GM19240 (cell line): ENCODE data around the gene HES6.

Source experiments
- DNase-seq: peaks from one replicate; pipeline ENCODE4 v3.0.0; 2011; ENCODE audit warnings: low spot score; ENCODE audit not compliant: insufficient read length

HES6 gene

DNA sequence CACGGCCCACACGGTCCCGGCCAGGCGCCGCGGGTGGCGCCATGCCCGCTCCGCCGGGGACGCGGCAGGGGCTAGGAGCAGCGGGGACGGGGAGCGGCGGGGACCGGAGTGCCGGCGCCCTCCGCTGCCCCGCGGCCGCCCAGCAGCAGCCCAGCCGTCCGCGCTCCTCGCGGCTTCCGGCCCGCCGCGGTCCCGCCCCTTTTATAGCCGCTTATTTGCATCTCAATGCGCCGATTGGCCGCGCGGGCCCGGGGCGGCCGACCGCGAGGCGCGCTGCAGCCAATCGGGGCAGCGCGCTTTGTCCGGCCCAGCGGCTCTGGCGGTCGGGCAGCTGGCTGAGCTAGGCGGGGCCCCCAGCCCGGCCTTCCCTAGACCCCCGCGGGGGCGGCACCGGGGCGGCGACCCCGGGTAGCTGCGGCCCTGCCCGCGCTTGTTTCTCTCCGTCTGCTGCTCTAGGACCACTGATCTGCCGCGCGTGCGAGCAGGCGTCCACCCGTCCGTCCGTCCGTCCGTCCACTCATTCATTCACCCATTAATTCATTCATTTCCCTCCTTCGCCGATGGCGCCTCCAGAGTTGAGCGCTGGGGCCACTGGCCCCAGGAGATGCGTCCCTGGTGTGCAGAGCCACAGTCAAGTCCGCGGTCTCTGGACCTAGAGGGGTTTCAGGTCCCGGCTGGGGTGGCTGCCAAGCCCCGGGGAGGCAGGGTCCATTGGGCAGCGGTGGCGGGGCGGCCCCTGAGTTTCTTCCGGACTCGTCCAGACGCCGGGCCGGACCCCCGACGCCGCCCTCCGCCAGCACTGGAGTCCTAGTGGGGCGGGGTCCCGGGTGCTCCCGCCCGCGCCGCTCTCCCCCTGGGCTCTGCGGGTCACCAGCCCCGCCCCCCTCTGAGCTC is at the start of gene HES6:
Gene HES6, minus strand, starts transcription at position 176 of the 894 bp plus-strand sequence. Its CDS starts 133 bp downstream, at position 43.
- peak; percentile 91 for DNase-seq

DNA sequence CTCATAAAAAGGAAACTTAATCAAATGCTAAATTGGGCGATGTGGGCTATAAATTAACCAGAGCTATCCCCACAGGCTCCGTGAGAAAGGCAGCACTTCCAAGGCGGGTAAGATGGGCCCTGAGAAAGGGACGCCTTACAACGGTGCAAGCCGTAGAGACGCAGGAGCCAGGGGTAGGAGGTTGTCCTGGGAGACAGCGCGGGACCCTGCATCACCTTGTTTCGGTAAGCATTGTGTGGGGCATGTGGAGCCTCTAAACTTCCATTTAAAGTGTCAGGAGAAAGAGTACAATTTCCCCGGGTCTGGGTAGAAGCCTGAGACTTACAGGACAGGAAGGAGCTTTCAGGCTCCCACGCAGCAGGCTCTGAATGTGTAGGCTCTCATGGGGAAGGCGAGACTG is 49.7 kb upstream of the HES6 start:
- DNase-seq, result no peak

- peak; percentile 88 for DNase-seq
Measured at GRCh38 chr2:238288650-238289573, 49.1 kb upstream of the HES6 start.

DNA sequence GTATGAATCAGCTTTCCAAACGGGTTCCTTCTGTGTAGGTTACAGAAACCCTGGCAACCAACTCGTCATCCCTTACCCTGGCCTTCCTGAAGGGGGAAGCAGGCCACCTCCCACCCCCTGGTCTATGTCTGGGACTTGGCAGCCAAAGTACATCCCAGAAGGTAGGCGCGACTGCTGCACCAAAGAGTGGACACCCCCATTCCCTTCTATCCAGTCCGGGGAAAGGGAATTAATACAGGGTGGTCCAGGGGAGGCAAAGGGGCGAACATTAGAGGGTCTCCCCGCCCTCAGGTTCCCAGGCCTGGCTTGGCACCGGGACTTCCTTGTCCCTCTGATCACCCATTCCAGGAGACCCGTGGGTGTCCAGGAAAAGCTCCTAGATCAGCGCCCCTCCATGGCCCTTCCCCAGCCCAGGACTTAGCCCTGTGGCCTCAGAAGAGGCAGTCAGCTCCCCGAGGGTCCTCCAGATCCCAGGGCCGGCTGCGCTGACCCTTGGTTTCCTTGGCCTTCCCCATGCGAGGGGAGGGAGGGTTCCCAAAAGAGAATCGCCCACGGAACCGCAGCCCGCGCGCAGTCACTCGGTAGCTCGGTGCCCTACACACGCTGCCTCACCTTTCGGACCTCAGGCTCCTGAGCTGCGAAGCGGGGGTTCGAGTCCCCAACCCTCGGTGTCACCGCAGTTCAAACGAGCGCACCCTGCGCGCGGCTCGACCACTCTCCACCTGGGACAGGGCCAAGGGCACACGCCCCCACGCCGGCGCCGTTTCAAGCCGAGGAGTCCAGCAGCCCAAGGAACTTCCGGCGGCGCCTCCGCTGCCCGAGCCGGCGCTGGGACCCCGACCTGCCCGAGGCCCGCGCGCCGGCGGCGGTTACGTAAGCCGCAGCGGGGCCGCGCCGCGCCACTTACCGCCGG is 48.2 kb upstream of the HES6 start, which contains the start of gene PER2:
Gene PER2, minus strand, starts transcription at position 874 of the 913 bp plus-strand sequence. CDS start 10,674 bp downstream, outside the sequence.
- no peak for DNase-seq

GRCh38 chr2:238286987-238287736 is 47.3 kb upstream of the HES6 start:
- DNase-seq, result no peak

DNA sequence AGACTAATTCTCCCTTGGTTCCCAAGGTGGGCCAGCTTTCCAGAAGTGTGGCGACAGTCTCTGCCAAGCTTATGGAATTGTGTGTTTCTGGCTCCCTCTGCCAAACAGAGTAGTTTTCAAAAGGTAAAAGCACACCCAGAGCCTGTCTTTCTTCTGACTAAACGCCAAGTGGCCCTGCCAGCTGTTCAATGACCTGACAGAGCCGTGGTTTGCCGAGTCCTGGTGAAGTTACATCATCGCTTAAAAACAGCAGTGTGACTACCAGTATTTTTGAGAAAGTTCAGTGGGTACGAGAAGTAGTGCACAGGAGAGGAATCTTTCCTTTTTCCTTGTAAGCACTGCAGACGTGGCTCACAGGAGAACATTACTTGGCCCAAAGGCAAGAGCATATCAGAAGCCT is 46.7 kb upstream of the HES6 start:
- no peak for DNase-seq

DNA sequence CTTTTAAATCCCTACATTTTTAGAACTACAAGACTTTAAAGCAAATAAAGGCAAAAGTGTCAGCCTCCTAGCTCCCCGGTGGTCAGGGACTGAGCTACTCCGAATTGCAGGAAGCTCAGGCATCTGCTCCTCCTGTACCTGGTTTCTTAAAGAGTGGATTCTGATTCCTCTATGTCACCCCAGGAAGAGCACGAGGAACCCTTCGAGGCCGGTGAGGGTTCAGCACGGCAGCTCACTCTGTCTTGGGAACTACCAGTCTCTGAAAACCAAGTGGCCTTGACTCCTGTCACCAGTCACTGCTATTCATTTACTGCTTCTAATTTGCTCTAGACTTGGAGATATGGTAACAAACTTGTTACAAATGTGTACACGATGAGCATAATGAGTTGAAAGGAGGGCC is 46.3 kb upstream of the HES6 start:
- no peak for DNase-seq

DNA sequence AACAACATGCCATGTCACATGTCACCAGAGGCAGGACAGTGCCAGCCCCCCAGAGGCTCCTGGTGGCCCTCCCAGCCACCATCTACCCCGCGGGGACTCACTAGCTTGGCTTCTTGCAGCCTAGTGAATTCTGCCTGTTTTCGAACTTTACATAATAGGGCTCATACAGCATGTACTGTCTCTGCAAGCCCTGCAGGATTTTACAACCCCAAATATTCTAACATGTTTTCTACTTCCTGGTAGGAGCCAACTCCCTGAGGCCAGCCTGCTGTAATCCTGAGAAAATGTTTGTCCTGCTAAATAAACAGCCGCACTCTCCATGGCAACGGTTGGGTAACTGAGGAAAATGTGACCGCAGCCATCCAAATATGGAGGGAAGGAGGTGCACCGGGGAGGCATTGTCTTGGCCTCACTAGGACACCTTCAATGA is 45.8 kb upstream of the HES6 start:
- no peak for DNase-seq

DNA sequence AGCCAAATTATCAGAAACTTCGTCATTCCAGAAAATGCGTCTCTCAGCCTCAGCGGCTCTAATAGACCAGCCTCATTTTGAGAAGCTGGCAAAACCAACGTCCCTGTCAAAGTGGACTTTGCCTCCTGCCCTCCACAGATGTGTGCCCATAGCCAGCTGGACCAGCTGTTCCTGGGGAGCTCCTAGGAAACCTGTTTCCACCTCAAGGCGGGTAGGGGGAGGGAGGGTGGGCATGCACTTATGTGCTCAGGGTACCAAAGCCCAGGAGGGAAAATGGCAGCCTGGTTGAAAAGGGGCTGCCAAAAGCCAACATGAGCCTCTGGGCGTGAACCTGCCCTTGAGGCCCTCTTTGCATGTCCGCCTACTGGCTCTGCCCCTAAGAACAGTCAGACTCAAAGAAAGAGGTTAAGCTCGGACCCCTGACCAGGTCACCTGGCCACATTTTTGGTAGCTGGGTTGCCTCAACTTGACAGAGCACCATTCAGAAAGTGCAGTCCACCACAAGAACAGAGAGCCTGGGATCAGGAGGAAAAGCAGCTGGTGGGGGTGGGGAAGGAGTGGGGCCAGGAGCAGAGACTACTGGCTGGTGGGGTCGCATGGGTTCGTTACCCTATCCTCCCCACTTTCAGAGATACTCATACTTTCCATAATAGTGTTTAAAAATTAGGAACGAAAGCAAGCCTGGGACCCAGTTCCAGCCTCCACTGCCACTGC is 45.1 kb upstream of the HES6 start:
- DNase-seq, result no peak

DNA sequence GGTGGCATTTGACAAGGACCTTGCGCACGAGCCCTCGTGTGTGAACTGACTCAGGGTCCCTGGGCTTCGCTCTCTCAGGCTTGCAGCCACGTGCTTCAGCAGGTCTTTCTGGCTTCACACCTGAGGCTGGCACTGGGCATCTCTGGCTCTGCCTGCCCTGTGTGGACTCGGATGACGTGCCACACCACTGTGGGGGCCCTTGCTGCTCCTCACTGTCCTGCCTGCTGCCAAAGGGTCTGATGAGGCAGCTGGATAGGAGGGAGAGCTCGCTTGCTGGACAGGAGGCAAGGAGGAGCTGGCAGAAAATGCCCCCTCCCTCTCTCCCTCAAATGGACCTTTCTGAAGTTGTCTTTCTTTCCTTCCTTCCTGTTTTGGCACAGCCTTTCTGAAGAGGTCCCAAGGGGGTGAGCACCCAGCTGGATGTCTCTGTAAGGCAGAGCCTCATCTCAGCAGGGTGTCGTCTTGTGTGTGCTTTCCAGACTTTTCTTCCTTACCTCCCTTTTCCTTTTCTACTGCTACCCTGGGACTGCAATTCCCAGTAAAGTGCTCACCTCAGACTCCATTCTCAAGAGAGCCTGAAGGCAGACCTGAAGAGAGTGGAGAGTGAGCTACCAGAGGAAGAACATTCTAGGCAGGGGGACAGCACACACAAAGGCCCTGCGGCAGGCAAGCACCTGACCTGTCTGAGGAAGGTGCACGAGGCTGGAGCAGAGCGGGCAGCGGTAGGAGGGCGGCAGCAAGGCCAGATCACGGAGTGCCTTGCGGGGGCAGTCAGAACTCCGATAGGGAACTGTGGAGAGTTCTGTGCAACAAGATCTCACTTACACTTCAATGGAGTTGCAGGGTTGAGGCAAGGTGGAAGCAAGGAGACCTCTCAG is 43.3 kb upstream of the HES6 start:
- no peak for DNase-seq

GRCh38 chr2:238281826-238282480 is 42.1 kb upstream of the HES6 start:
- DNase-seq, result no peak

GRCh38 chr2:238280083-238280825 is 40.4 kb upstream of the HES6 start:
- no peak for DNase-seq

DNA sequence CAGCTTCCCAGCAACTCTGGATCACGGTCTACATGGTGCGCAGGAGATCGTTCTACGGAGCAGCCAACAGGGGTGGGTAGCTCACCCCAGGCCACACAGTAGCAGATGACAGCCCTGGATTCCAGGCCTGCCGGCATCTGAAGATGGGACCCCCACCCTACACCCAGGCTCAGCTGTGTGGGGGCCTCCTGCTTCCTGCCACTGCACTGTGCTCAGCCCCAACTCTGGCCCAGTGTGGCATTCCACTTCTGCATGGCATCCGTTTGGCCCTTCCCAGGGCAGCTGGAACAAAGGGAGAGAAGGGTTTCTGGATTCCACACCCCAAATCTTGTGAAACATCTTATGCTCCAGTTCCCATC is 39.5 kb upstream of the HES6 start:
- no peak for DNase-seq

DNA sequence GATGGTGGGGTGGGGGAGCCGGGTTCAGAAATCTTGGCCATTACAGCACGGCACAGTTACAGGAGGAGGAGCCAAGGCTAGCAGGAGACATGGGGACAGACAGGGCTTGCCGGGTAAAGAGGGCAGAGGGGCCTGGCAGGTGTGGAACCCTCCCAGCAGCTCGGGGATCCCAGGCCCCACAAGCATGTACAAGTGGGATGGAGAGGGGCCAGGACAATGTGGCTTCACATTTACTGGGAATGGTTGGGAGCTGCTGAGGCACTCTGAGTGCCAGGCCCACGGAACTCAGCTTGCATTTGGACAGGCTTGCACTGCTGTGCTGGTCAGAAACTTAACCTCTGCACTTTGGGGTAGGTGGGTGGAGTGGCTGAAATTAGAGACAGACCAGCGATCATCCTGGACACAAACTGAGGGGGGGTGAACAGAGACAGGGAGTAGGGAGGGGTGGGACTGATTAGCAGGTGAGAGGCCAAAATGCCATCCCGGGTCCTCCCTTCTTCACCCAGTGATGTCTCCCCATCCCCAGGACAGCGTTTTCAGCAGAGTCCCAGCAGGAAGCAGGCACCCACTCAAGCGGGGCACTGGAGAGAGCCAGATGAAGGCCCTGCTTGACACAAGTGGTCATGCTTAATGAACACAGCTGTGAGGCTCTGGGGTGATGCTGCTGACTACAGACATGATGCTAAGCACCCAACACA is 38.9 kb upstream of the HES6 start:
- no peak for DNase-seq

DNA sequence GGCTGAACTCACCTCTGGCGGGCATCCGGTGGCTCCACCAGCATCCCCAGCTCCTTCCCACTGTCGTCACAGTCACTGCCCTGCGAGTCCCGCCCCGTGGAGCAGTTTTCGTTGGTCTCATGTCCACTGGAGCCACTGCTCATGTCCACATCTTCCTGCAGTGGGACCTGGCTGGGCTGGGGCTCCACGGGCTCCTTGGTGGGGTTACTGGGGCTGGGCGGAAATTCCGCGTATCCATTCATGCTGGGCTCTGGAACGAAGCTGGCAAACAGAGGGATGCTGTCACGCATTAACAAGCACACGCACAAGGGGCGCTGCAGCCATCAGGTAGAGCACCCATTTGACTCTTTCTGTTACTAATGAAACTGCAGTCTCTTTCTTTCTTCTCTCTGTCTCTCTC is 37.9 kb upstream of the HES6 start:
- DNase-seq, result no peak

- no peak for DNase-seq
Measured at GRCh38 chr2:238274152-238274865, 34.5 kb upstream of the HES6 start.
